BE2C (cell line): Measurements from ENCODE around the gene GPN3.
"Not testable (repeated sequence)": the region's sequence is repeated elsewhere in the genome, so short reads cannot be mapped to it uniquely, and the experiment has no call there.

ENCODE experiments used
- DNase-seq: peaks from one replicate; pipeline ENCODE4 v3.0.0-alpha.2; 2020
- H3K27me3 ChIP-seq: fragments of 250-450 bp; sonication (Bioruptor Pico); 2 replicates; pipeline ENCODE4 v1.5.1; 2020; ENCODE audit warnings: mild to moderate bottlenecking
- H3K36me3 ChIP-seq: fragments of 250-450 bp; sonication (Bioruptor Pico); 2 replicates; pipeline ENCODE4 v1.5.1; 2020; ENCODE audit warnings: mild to moderate bottlenecking
- H3K4me1 ChIP-seq: fragments of 250-450 bp; sonication (Bioruptor Pico); 2 replicates; pipeline ENCODE4 v1.5.1; 2020
- H3K4me3 ChIP-seq: 2 replicates; pipeline ENCODE4 v1.5.1; 2011; ENCODE audit warnings: low read depth, low read length
- H3K9me3 ChIP-seq: fragments of 250-450 bp; sonication (Bioruptor Pico); 2 replicates; pipeline ENCODE4 v1.5.1; 2020
- TF ChIP-seq, protein P1 (sequence below): IDR thresholded peaks from 2 replicates; pipeline ENCODE4 v1.5.1; 2012; ENCODE audit warnings: mild to moderate bottlenecking, low read depth, low read length

Gene GPN3

DNA sequence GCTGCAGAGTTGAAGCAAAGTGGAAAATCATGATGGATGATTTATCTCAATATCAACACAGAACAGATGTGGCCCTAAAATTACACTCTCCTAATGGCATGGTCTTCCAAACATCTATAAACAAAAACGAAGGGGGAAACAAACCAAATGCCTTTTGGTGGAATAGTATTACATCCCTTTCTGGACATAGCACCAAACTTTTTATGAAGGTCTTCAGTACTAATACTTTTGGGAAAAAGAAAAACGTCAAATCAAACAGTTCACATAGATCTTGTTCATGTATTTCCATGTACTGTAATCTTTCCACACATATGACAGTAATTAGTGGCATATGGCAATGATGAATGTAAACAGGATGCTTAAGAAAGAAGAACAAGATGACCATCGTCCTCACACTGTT is 41.7 kb downstream of the GPN3 start:
- no peak for DNase-seq
- Histone ChIP-seq H3K27me3 (no peaks in the 10 kb centered on the region), H3K4me1 (no peaks in the 10 kb centered on the region), H3K4me3 (no peak overlapping the region), H3K36me3 (no peaks in the 10 kb centered on the region), H3K9me3 (no peaks in the 10 kb centered on the region)
- TF ChIP-seq, protein P1, sequence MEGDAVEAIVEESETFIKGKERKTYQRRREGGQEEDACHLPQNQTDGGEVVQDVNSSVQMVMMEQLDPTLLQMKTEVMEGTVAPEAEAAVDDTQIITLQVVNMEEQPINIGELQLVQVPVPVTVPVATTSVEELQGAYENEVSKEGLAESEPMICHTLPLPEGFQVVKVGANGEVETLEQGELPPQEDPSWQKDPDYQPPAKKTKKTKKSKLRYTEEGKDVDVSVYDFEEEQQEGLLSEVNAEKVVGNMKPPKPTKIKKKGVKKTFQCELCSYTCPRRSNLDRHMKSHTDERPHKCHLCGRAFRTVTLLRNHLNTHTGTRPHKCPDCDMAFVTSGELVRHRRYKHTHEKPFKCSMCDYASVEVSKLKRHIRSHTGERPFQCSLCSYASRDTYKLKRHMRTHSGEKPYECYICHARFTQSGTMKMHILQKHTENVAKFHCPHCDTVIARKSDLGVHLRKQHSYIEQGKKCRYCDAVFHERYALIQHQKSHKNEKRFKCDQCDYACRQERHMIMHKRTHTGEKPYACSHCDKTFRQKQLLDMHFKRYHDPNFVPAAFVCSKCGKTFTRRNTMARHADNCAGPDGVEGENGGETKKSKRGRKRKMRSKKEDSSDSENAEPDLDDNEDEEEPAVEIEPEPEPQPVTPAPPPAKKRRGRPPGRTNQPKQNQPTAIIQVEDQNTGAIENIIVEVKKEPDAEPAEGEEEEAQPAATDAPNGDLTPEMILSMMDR, result no peak

DNA sequence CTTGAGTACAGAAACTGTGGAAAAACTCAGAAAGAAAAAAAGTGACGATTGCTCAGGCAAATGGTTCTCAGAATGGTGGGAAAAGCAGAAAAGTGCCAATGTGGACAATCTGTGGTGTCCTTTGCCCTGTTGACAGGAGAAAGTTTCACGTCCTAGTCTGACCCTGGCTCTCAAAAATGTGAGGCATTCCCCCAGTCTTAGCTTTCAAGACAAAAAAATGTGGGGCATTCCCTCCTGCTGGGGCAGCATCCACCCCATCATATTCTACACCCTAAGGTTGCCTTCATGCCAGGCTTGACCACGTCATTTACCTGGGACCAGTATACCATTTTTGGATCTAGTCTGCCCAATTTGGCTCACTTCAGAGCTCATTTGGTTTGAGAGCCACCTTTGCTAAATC is 43.8 kb downstream of the GPN3 start:
- Histone ChIP-seq H3K36me3 (no peaks in the 10 kb centered on the region), H3K9me3 (no peaks in the 10 kb centered on the region), H3K4me1 (no peaks in the 10 kb centered on the region), H3K27me3 (no peaks in the 10 kb centered on the region), H3K4me3 (no peak overlapping the region)
- TF ChIP-seq, protein P1, result no peak
- DNase-seq, result no peak

DNA sequence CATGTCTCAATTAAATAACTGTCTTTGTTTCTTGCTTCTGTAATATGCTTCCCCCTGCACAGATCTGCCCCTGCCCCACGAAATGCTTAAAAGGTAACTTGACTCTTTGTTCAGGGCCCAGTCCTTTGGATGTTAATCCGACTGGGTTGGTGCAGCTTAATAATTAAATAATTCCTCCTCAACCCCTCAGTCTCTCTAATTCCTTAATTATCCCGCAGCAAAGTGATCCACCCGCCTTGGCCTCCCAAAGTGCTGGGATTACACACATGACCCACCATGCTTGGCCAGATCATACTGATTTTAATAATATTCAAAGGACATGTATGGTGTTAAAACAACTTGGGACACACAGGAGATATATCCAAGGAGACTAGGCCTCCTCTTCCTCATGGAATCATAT is 46.4 kb downstream of the GPN3 start:
- no peaks in the 10 kb centered on the region for H3K4me1 ChIP-seq
- no peaks in the 10 kb centered on the region for H3K36me3 ChIP-seq
- TF ChIP-seq, protein P1, result no peak
- H3K4me3 ChIP-seq, result no peak overlapping the region
- DNase-seq, result no peak
- H3K9me3 ChIP-seq, result no peaks in the 10 kb centered on the region
- H3K27me3 ChIP-seq, result no peaks in the 10 kb centered on the region

- no peaks in the 10 kb centered on the region for H3K27me3 ChIP-seq
- no peaks in the 10 kb centered on the region for H3K36me3 ChIP-seq
- TF ChIP-seq, protein P1, result no peak
- no peaks in the 10 kb centered on the region for H3K9me3 ChIP-seq
- DNase-seq, result no peak
- no peaks in the 10 kb centered on the region for H3K4me1 ChIP-seq
- H3K4me3 ChIP-seq, result no peak overlapping the region
These were observed 46.8 kb downstream of the GPN3 start for GRCh38 chr12:110421159-110421661.

DNA sequence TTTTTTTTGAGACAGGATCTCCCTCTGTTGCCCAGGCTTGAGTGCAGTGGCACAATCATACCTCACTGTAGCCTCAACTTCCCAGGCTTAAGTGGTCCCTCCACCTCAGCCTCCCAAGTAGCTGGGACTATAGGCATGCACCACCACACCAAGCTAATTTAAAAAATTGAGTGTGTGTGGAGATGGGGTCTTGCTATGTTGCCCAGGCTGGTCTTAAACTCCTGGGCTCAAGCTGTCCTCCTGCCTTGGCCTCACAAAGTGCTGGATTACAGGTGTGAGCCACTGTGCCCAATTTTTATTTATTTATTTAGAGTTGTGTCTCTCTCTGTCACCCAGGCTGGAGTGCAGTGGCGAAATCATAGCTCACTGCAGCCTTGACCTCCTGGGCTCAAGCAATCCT is 47.4 kb downstream of the GPN3 start:
- not testable (repeated sequence) for H3K4me3 ChIP-seq, DNase-seq, H3K9me3 ChIP-seq, H3K36me3 ChIP-seq, H3K27me3 ChIP-seq, H3K4me1 ChIP-seq

GRCh38 chr12:110417113-110417512 is 50.9 kb downstream of the GPN3 start:
- H3K36me3 ChIP-seq, H3K27me3 ChIP-seq, DNase-seq, H3K9me3 ChIP-seq, H3K4me3 ChIP-seq, H3K4me1 ChIP-seq: not testable (repeated sequence)

GRCh38 chr12:110410086-110410485 is 58.0 kb downstream of the GPN3 start:
- not testable (repeated sequence) for H3K4me1 ChIP-seq, H3K9me3 ChIP-seq, H3K36me3 ChIP-seq, DNase-seq, H3K4me3 ChIP-seq, H3K27me3 ChIP-seq

GRCh38 chr12:110405126-110405662 is 62.9 kb downstream of the GPN3 start:
- not testable (repeated sequence) for DNase-seq, H3K4me1 ChIP-seq, H3K27me3 ChIP-seq, H3K4me3 ChIP-seq, H3K9me3 ChIP-seq
- peaks cover 24% of the 10 kb centered on the region for H3K36me3 ChIP-seq
